GM19397 (cell line): Measurements from ENCODE around the gene CCDC51.
"Not testable (repeated sequence)": the region's sequence is repeated elsewhere in the genome, so short reads cannot be mapped to it uniquely, and the experiment has no call there.

ENCODE experiments used
- ATAC-seq: cut with Tn5 transposase; IDR thresholded peaks from one replicate; pipeline ENCODE4 v1.9.1; 2021; ENCODE audit warnings: mild to moderate bottlenecking, moderate library complexity; ENCODE audit not compliant: unreplicated experiment

The CCDC51 gene

GRCh38 chr3:48408823-48409281, 31.1 kb downstream of the CCDC51 start:
- no peak for ATAC-seq

GRCh38 chr3:48407542-48408099, 32.3 kb downstream of the CCDC51 start:
- no peak for ATAC-seq

DNA sequence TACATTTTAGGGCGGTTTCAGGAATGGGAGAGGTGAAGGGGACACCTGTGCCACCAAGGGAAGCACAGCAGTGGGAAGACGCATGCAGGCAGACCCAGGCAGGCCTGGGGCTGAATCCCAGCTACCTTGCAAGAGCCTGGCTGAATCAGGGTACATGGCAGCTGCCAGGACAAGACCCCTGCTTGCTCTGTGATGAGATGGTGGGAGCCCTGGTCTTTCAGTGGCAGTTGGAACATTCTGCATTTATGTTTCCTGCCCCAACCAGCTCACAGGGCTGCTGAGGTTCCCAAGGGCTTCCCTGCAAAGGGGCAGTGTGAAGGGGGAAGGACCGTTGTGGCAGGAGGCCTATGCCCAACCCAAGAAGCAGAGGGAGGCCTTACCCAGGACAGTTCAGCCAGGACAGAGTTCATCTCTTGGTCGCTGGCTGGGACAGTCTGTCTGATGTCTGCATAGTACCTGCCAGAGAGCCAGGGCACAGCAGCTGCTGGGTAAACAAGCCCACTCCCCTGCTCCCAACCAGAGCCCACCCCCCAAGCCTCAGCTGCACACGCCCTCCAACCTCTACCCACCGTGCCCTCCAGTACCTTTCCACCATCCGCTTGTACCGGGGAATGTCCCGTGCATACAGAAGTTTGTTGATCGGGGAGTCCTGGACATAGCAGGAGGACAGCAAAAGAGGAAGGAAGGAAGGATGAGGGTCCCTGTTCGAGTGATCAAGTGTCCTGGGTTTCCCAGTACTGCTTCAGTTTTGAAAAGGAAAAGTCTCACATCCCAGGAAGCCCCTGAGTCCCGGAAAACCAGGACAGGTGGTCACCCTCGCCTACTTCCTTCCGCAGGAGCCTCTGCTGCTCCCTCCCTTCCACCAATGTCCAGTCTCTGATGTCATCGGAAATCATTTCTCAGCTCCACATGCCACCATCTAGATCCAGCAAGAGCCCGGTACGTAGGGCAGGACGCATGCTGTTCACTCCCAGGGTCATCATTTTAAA, 33.2 kb downstream of the CCDC51 start:
- no peak for ATAC-seq

DNA sequence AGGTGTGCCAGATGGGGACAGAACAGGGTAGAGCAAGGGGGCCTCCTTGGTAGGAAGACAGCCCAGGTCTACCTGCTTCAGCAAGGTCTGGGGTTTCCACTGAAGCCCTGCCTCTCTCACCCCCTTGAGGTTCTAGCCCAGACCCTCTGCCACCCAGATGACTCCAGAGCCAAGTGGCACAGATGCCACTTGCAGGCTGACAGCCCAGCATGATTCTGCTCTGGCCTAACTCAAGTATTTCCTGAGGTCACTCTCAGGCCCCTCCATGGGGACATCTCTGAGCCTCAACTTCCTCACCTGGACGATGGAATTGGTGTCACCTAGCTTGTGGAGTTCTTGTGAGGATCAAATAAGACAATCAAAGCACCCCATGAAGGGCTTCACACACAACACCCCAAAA, 33.9 kb downstream of the CCDC51 start:
- ATAC-seq, result no peak

DNA sequence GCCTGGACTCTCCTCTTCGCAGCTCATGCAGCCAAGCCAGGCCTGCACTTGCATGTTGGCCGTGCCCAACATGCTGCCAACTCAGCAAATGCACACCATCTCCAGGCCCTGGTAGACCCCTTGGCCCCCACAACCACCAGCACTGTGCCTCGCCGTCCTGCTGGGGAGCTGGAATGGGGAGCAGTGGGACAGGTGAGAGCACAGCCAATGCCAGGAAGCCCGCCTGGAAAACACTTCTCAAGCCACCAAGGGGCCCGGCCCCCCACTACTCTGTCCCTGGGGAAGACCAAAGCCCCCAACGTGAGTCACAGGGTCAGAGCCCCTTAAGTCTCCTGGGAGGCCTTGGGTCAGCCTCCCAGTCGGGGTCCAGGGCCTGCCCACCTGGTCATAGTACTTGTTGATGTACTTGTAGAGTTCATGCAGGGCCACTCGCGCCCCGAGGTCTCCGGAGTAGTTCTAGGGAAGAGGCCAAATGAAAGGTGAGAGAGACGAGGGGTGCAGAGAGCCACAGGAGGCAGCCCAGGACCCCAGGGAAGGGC, 34.5 kb downstream of the CCDC51 start:
- no peak for ATAC-seq

GRCh38 chr3:48404440-48405342, 35.2 kb downstream of the CCDC51 start:
- ATAC-seq, result no peak

DNA sequence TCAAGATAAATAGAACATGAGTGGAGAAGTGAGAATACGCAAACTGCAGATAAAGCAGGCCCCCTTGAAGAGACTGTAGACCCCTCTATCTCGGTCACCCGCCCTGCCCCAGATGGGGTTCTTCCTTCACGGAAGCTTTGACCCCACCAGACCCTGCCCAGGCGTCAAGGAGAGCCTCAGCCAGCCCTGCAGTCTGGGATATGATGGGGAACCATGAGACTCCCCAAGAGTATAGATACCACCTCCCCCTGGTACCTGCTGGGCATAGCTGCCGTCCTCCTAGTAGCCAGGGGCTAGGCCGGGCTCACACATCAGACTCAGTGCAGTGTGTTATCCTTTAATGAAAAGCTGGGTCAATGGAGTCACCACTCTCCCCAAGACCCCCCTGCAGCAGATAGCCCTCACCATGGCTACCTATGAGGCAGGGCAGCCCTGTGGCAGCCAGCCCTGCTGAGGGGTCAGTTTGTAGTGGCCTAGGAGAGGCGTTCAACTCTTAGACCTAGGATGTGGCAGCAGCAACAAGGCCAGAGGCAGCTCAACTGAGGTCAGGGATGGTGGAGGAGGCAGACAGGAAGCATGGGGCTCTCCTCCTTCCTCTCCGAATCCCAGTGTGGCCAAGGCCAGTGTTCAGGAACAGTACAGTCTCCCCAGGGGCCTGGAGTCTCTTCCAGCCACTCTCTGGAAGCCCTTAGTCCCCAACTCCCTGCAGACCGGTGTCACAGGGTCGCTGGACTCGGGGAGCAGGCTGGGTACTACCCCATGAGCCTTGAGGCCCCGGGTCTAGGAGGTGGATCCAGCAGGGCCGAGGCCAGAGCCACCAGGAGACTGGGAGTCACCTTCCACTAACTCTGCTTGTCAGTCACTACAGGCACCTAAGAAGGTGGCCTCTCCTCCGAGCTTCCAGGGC, 36.1 kb downstream of the CCDC51 start:
- no peak for ATAC-seq

GRCh38 chr3:48402907-48403306, 37.0 kb downstream of the CCDC51 start:
- no peak for ATAC-seq

GRCh38 chr3:48402281-48402732, 37.6 kb downstream of the CCDC51 start:
- ATAC-seq, result no peak

DNA sequence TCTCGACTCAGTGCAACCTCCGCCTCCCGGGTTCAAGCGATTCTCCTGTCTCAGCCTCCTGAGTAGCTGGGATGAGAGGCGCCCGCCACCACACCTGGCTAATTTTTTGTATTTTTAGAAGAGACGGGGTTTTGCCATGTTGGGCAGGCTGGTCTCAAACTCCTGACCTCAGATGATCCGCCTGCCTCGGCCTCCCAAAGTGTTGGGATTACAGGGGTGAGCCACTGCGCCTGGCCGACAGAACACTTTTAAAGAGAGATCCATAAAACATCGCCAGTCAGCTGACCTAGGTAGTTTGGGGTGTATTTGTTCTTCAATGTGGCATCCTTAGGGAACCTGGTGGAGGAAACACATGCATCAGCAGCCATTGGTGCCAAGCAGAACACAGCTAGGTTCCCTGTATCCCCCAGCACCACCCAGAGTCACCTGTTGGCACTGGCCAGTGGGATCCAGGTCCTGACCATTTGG, 38.5 kb downstream of the CCDC51 start:
- not testable (repeated sequence) for ATAC-seq

- no peak for ATAC-seq
Observed at GRCh38 chr3:48400824-48401433, 39.0 kb downstream of the CCDC51 start.

DNA sequence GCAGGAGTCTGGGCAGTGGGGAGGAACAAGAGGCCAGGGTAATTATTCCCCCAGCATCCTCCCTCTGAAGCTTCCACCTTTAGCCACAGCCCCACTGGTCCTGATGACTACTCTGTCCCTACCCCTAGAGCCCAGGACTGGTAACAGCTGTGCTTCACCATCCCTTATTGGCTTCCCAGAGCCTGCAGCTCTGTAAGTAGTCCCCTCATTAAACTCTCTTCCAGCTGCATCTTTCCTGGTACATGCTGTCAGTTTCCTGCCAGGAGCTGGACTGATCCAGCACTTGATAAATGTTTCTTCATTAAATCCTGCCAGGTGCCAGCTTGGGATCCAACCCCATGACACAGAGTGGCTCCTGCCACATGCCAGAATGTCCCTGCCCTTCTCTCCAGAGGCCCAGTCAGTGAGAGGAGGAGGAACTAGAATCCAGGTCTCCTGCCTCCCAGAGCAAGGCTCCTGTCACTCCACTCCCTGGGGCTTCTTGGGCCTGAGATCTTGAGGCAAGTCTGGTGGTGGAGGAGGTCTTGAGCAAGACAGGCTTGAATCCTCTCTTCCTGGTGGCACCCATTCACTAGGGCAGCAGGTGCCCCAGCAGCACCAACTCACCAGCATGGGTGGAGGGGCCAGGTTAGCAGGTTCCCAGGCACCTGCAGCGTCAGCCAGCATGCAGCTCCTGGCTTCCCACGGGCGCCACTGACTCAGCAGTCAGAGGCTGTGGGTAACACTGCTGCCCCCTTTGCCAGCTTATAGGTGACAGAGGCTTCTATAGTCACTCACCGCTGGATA, 40.3 kb downstream of the CCDC51 start:
- no peak for ATAC-seq

- ATAC-seq, result no peak
Observed at GRCh38 chr3:48398701-48399386, 41.1 kb downstream of the CCDC51 start.

GRCh38 chr3:48397767-48398681, 41.9 kb downstream of the CCDC51 start:
- no peak for ATAC-seq

DNA sequence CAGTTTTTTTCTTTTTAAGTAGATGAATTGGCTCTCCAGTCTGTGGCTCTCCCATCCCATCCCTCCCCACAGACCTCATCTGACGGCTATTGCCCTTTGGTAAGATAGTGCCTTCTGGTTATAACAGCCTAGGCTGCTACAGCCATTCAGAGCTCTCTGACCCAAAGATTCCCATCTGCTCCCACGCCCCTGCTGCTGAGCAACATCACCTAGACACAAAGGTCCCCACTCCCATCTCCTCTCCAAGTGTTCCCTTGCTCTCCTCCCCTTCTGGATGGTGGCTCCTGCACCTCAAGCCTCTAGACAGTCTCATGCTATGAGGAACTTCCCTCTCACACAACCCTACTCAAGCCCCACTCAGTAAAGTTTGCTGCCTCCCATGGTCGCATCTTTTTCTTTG, 44.2 kb downstream of the CCDC51 start:
- ATAC-seq, result no peak

- ATAC-seq, result no peak
Observed at GRCh38 chr3:48394391-48394790, 45.5 kb downstream of the CCDC51 start.

- ATAC-seq, result no peak
Observed at GRCh38 chr3:48388966-48389365, 51.0 kb downstream of the CCDC51 start.
